ENCODE measurements around the gene SLIT1.

Gene SLIT1

GRCh38 chr10:97169911-97170693 is 15.7 kb downstream of the SLIT1 start:
- DNase-seq (ENCODE audit: low read depth): no peak

GRCh38 chr10:97169063-97169462 is 16.7 kb downstream of the SLIT1 start:
- DNase-seq (ENCODE audit: low read depth): no peak

- no peak for DNase-seq (ENCODE audit: low read depth)
These were observed 17.1 kb downstream of the SLIT1 start for GRCh38 chr10:97168645-97169044.

- no peak for DNase-seq (ENCODE audit: low read depth)
These were observed 20.3 kb downstream of the SLIT1 start for GRCh38 chr10:97165499-97165898.

- DNase-seq (ENCODE audit: low read depth): no peak
These were observed 21.8 kb downstream of the SLIT1 start for GRCh38 chr10:97163781-97164501.

GRCh38 chr10:97163181-97163580 is 22.6 kb downstream of the SLIT1 start:
- no peak for DNase-seq (ENCODE audit: low read depth)

GRCh38 chr10:97159646-97160305 is 26.0 kb downstream of the SLIT1 start:
- no peak for DNase-seq (ENCODE audit: low read depth)

- DNase-seq (ENCODE audit: low read depth): no peak
These were observed 28.1 kb downstream of the SLIT1 start for GRCh38 chr10:97157578-97158095.

- DNase-seq (ENCODE audit: low read depth): no peak
These were observed 31.0 kb downstream of the SLIT1 start for GRCh38 chr10:97154781-97155180.

GRCh38 chr10:97154162-97154561 is 31.6 kb downstream of the SLIT1 start:
- no peak for DNase-seq (ENCODE audit: low read depth)

- no peak for DNase-seq (ENCODE audit: low read depth)
These were observed 32.4 kb downstream of the SLIT1 start for GRCh38 chr10:97153270-97153850.

GRCh38 chr10:97151307-97151914 is 34.3 kb downstream of the SLIT1 start:
- DNase-seq (ENCODE audit: low read depth): no peak

- no peak for DNase-seq (ENCODE audit: low read depth)
These were observed 35.1 kb downstream of the SLIT1 start for GRCh38 chr10:97150616-97151015.

GRCh38 chr10:97150013-97150595 is 35.7 kb downstream of the SLIT1 start:
- no peak for DNase-seq (ENCODE audit: low read depth)

GRCh38 chr10:97149079-97149531 is 36.7 kb downstream of the SLIT1 start:
- DNase-seq (ENCODE audit: low read depth): no peak

GRCh38 chr10:97144297-97144696 is 41.5 kb downstream of the SLIT1 start:
- no peak for DNase-seq (ENCODE audit: low read depth)

GRCh38 chr10:97142834-97143233 is 42.9 kb downstream of the SLIT1 start:
- no peak for DNase-seq (ENCODE audit: low read depth)

GRCh38 chr10:97140902-97141745 is 44.6 kb downstream of the SLIT1 start:
- no peak for DNase-seq (ENCODE audit: low read depth)

GRCh38 chr10:97140049-97140846 is 45.5 kb downstream of the SLIT1 start:
- DNase-seq (ENCODE audit: low read depth): no peak

GRCh38 chr10:97139651-97140048 is 46.1 kb downstream of the SLIT1 start:
- no peak for DNase-seq (ENCODE audit: low read depth)
